Measurements from ENCODE around the gene C1QL1.

C1QL1 gene

GRCh38 chr17:44913676-44914075 lies 54.4 kb downstream of the C1QL1 start:
- no peak for DNase-seq (ENCODE audit: low read depth)

DNA sequence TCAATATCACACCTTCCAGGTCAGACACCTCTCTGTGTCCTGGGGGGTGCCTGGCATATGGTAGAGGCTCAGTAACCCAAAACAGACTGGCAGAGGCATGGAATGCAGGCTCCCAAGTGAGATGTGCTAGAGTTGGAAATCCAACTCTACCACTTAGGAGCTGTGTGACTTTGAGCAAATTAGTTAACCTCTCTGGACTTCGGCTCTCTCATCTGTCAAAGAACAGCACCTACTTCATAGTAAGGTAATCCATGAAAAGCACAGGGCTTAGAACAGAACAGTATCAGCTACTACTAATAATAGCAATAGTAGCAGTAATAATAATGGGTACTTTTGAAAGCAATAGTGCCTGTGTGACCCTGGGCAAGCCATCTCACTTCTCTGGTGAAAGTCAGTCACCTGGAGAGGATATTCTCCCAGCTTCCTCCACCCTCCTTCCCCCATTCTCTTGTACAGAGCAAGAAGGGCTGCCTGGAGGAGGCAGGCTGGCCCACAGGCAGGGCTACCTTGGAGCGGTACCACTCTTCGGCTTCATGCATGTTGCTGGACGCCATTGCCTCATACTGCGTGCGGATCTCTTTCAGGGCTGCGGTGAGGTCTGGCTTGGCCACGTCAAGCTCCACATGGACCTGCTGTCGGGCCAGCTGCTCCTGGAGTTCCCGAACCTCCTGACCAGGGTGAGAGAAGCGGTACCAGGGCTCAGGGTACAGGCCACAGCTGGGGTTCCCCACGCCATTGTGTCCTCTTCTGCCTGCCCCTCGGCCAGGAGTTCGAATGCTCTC lies 55.1 kb downstream of the C1QL1 start:
- DNase-seq (ENCODE audit: low read depth), result no peak

DNA sequence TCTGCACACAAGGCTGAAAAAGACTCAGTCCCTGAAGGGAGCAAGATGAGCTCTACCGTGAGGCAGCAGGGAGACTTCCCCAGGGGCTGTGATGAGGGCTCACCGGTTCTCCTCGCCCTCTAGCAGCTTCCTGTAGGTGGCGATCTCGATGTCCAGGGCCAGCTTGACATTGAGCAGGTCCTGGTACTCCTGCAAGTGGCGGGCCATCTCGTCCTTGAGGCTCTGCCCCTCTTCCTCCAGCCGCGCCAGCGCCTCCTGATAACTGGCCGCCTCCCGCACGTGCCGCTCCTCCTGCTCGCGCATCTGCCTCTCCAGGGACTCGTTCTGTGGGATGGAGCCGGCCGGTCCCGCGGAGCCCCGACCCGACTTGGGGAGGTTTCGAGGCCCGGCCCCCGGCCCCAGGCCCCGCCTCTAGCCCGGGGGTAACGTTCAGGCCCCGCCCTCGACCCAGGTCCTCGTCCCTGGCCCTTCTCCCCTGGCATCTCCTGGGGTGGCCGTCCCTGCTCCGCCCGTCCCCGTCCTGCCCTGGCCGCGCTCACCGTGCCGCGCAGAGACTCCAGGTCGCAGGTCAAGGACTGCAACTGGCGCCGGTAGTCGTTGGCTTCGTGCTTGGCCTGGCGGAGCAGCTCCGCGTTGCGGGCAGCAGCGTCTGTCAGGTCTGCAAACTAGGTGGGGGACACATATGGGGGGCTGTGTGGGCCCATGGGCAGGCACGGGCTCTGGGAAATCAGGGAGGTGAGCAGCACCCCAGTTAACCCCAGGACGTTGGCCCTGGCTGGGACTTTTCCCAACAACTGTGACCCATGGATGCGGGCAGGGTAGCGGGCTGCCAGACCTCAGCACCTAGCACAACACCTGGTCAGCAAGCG lies 56.7 kb downstream of the C1QL1 start:
- DNase-seq (ENCODE audit: low read depth), result peak; percentile 32

DNA sequence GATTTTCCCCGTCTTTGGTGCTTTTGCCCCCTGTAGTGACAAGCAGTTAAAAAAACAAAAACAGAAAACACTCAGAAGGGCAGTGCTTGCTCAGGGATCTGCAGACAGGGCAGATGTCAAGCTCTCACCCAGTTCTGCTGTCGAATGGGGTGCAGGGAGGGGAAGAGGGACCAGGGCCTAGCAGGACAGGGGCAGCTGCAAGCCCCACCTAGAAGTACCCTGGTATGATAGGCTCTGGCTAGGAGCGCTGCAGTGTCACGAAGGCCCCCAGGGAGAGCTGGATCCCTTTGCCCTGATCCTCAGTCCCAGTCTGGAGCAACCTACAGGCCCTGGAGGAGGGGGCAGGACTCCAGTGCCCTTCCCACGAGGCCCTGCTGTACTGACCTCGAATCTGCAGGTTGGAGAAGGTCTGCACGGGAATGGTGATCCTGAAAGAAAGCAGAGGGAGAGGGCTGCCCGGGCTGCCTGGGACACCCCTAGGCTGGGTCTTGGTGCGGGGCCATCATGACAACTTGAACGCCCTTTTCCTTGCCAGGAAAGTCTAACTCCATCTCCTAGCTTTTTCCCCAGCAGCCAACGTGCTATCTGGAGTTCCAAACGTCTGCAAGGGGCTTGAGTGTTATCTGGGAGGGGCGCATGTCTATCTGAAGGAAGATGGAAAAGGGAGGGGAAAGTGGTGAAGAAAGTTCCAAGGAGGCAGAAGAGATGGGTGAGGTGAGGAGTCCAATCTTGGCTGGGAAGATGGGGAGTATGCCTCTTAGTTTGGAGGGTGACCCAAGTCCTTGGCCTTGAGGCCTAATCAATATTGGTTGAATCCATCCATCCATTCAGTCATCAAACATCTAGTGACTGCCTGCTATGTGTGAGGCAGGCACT lies 57.6 kb downstream of the C1QL1 start:
- no peak for DNase-seq (ENCODE audit: low read depth)

All from stimulated activated CD4-positive, alpha-beta T cell treated with anti-CD3 and anti-CD28 coated beads, Interleukin-2, amount 100 ng/mL, for 4 hours (primary cell).